Esophagus (tissue), 2 donors: ENCODE results near the gene REXO1. TPM values are rescaled to one million over a fixed set of nuclear protein-coding genes. Genes with fewer than 3 reads are reported as not detected.
A peak's percentile ranks its signal among the peaks of the same experiment; 100 is the strongest.

Experiments used
- H3K27ac ChIP-seq, 2 donors: one replicate each; pipeline ENCODE4 v1.5.1; 2013; ENCODE audit warnings: low read depth in 2 of 2, mild to moderate bottlenecking in 2 of 2, inconsistent platforms in 1 of 2, low read length in 1 of 2, moderate library complexity in 1 of 2
- H3K27me3 ChIP-seq, 2 donors: one replicate each; pipeline ENCODE4 v1.6.1; 2013; ENCODE audit warnings: low read length in 2 of 2, control low read depth in 1 of 2, mild to moderate bottlenecking in 1 of 2; ENCODE audit not compliant: insufficient read depth in 2 of 2, control insufficient read depth in 1 of 2
- H3K36me3 ChIP-seq, 2 donors: one replicate each; pipeline ENCODE4 v1.6.1; 2013; ENCODE audit warnings: low read length in 1 of 2; ENCODE audit not compliant: control insufficient read depth in 2 of 2, insufficient read depth in 2 of 2
- H3K4me1 ChIP-seq, 2 donors: one replicate each; pipeline ENCODE4 v1.6.1; 2013; ENCODE audit warnings: low read length in 1 of 2; ENCODE audit not compliant: control insufficient read depth in 2 of 2, insufficient read depth in 2 of 2
- H3K4me3 ChIP-seq, 2 donors: one replicate each; pipeline ENCODE4 v1.5.1; 2013; ENCODE audit warnings: low read length in 2 of 2, mild to moderate bottlenecking in 2 of 2, low read depth in 1 of 2, moderate library complexity in 1 of 2
- H3K9me3 ChIP-seq, 2 donors: one replicate each; pipeline ENCODE4 v1.6.1; 2013; ENCODE audit warnings: mild to moderate bottlenecking in 2 of 2, low read depth in 1 of 2, low read length in 1 of 2, moderate library complexity in 1 of 2; ENCODE audit not compliant: control insufficient read depth in 2 of 2, insufficient read depth in 1 of 2
- WGBS, 2 donors: extraction: QIAGEN DNeasy Blood & Tissue Kit; methylation state at CpG; one replicate each; pipeline ENCODE4 v1.1.7; 2013; 5-methylcytosine and 5-hydroxymethylcytosine counted together
- polyA plus RNA-seq, 2 donors: library from polyadenylated mRNA; stranded (reverse); fragments of 200-250 nt; gene quantifications; one replicate each; pipeline ENCODE4 v1.2.3, GENCODE V29; 2013
- donor health status: healthy with polysubstance abuse.
- donor health status: Bipolar disorder and iron deficiency.

REXO1 gene
- polyA plus RNA-seq, 2 donors, result 13.9 to 27.4 TPM

- peaks cover 0 to 3% of the 10 kb centered on the region in 2 donors for H3K36me3 ChIP-seq
- 70 to 72% methylated on average over 31 of the region's 31 CpGs for WGBS, 2 donors
- peaks cover 11 to 44% of the 10 kb centered on the region in 2 donors for H3K4me1 ChIP-seq
Measured at GRCh38 chr19:1850809-1851653, 2.7 kb upstream of the REXO1 start.

GRCh38 chr19:1849886-1850398 is 1.7 kb upstream of the REXO1 start:
- Histone ChIP-seq H3K4me3 (no peak overlapping the region), H3K27me3 (no peaks in the 10 kb centered on the region), H3K4me1 (peaks cover 8 to 44% of the 10 kb centered on the region in 2 donors), H3K9me3 (no peaks in the 10 kb centered on the region), H3K27ac (no peak overlapping the region), H3K36me3 (peaks cover 0 to 9% of the 10 kb centered on the region in 2 donors)
- WGBS, 2 donors, result 88 to 90% methylated on average over 10 of the region's 10 CpGs

More at GRCh38 chr19:1850809-1851653, 2.7 kb upstream of the REXO1 start:
- no peaks in the 10 kb centered on the region for H3K27me3 ChIP-seq
- H3K27ac ChIP-seq, result no peak overlapping the region
- no peaks in the 10 kb centered on the region for H3K9me3 ChIP-seq
- H3K4me3 ChIP-seq, result no peak overlapping the region

- H3K4me3 ChIP-seq, result no peak overlapping the region
- H3K27me3 ChIP-seq, result no peaks in the 10 kb centered on the region
- H3K9me3 ChIP-seq, result no peaks in the 10 kb centered on the region
- peaks cover 0 to 10% of the 10 kb centered on the region in 2 donors for H3K36me3 ChIP-seq
- H3K27ac ChIP-seq, result peak overlapping the region; percentile 63 to 95
- H3K4me1 ChIP-seq, result peaks cover 15 to 46% of the 10 kb centered on the region in 2 donors
- WGBS, 2 donors, result 49 to 57% methylated on average over 5 of the region's 5 CpGs
Measured at GRCh38 chr19:1849132-1849474, 820 bp upstream of the REXO1 start.

GRCh38 chr19:1847684-1848398 is 442 bp downstream of the REXO1 start:
- Histone ChIP-seq H3K4me3 (peak overlapping the region; percentile 88 to 97), H3K36me3 (peaks cover 0 to 11% of the 10 kb centered on the region in 2 donors), H3K27me3 (no peaks in the 10 kb centered on the region), H3K27ac (peak overlapping the region; percentile 95 to 100), H3K9me3 (no peaks in the 10 kb centered on the region), H3K4me1 (peaks cover 27 to 43% of the 10 kb centered on the region in 2 donors)
- 0% methylated on average over 54 to 72 of the region's 72 CpGs for WGBS, 2 donors

- peaks cover 29 to 44% of the 10 kb centered on the region in 2 donors for H3K4me1 ChIP-seq
- WGBS, 2 donors, result 8% methylated on average over 12 of the region's 12 CpGs
- peak overlapping the region in 1 of 2 donors; percentile 100 for H3K27ac ChIP-seq
- peak overlapping the region; percentile 88 to 97 for H3K4me3 ChIP-seq
- H3K27me3 ChIP-seq, result no peaks in the 10 kb centered on the region
- peaks cover 0 to 11% of the 10 kb centered on the region in 2 donors for H3K36me3 ChIP-seq
- no peaks in the 10 kb centered on the region for H3K9me3 ChIP-seq
Measured at GRCh38 chr19:1847348-1847683, 967 bp downstream of the REXO1 start.

GRCh38 chr19:1846517-1847204 is 1.6 kb downstream of the REXO1 start:
- Histone ChIP-seq H3K4me3 (peak overlapping the region; percentile 88 to 97), H3K27ac (no peak overlapping the region), H3K4me1 (peaks cover 30 to 43% of the 10 kb centered on the region in 2 donors), H3K9me3 (no peaks in the 10 kb centered on the region), H3K27me3 (no peaks in the 10 kb centered on the region), H3K36me3 (peaks cover 0 to 11% of the 10 kb centered on the region in 2 donors)
- WGBS, 2 donors, result 73% methylated on average over 29 of the region's 29 CpGs

- WGBS, 2 donors, result 78 to 87% methylated on average over 11 of the region's 11 CpGs
- Histone ChIP-seq H3K36me3 (peaks cover 0 to 11% of the 10 kb centered on the region in 2 donors), H3K4me3 (no peak overlapping the region), H3K27me3 (no peaks in the 10 kb centered on the region), H3K4me1 (peaks cover 31 to 45% of the 10 kb centered on the region in 2 donors), H3K9me3 (no peaks in the 10 kb centered on the region), H3K27ac (no peak overlapping the region)
Measured at GRCh38 chr19:1845642-1846041, 2.6 kb downstream of the REXO1 start.

- no peak overlapping the region for H3K4me3 ChIP-seq
- whole genome bisulfite sequencing, 2 donors, result 81 to 85% methylated on average over 16 of the region's 16 CpGs
- no peaks in the 10 kb centered on the region for H3K9me3 ChIP-seq
- peaks cover 34 to 45% of the 10 kb centered on the region in 2 donors for H3K4me1 ChIP-seq
- peaks cover 0 to 11% of the 10 kb centered on the region in 2 donors for H3K36me3 ChIP-seq
- no peaks in the 10 kb centered on the region for H3K27me3 ChIP-seq
- no peak overlapping the region for H3K27ac ChIP-seq
Measured at GRCh38 chr19:1845125-1845515, 3.2 kb downstream of the REXO1 start.

GRCh38 chr19:1844513-1845124 is 3.7 kb downstream of the REXO1 start:
- Histone ChIP-seq H3K27ac (peak overlapping the region in 1 of 2 donors; percentile 45), H3K4me3 (no peak overlapping the region), H3K27me3 (no peaks in the 10 kb centered on the region), H3K4me1 (peaks cover 35 to 50% of the 10 kb centered on the region in 2 donors), H3K36me3 (peaks cover 0 to 11% of the 10 kb centered on the region in 2 donors), H3K9me3 (no peaks in the 10 kb centered on the region)
- WGBS, 2 donors, result 50 to 61% methylated on average over 19 of the region's 19 CpGs
